Body of pancreas (tissue), 4 donors: Measurements from ENCODE around the gene LRRC32.

Experiments
- POLR2A ChIP-seq, 3 donors: fragments of 450-650 bp; IDR thresholded peaks; one replicate each; pipeline ENCODE4 v1.6.1; 2016; ENCODE audit warnings: antibody characterized with exemption in 3 of 3, mild to moderate bottlenecking in 2 of 3
- TF ChIP-seq, protein P1 (sequence below), 7 experiments: fragments of 450-650 bp in 4 of 7; fragments of 200-600 bp in 3 of 7; sonication (generic) in 3 of 7; IDR thresholded peaks; one replicate each; pipeline ENCODE4 v1.5.1; 2016 to 2019; ENCODE audit warnings: antibody characterized with exemption in 7 of 7

DNA sequence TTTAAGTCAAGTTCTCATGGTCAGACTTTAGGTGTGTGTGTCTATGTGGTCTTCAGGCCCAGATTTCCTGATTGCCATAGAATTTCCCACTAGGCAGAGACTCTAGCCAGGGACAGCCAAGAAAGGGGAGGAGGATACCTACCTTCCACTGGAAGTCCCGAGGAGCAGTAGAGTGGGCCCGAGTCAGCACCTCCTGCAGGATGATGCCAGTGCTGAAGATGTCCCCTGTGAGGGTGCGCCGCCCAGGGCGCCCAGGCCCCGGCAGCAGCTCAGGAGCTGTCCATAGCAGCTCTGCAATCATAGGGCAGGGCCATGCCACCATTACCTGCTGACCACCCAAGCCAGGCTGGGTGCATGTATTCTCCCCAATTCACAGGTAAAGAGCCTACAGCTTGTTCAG, 41.6 kb upstream of the LRRC32 start:
- TF ChIP-seq, protein P1, sequence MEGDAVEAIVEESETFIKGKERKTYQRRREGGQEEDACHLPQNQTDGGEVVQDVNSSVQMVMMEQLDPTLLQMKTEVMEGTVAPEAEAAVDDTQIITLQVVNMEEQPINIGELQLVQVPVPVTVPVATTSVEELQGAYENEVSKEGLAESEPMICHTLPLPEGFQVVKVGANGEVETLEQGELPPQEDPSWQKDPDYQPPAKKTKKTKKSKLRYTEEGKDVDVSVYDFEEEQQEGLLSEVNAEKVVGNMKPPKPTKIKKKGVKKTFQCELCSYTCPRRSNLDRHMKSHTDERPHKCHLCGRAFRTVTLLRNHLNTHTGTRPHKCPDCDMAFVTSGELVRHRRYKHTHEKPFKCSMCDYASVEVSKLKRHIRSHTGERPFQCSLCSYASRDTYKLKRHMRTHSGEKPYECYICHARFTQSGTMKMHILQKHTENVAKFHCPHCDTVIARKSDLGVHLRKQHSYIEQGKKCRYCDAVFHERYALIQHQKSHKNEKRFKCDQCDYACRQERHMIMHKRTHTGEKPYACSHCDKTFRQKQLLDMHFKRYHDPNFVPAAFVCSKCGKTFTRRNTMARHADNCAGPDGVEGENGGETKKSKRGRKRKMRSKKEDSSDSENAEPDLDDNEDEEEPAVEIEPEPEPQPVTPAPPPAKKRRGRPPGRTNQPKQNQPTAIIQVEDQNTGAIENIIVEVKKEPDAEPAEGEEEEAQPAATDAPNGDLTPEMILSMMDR (IDR thresholded peaks at IDR 0.05) = no peak
- TF ChIP-seq POLR2A (IDR thresholded peaks at IDR 0.05) = no peak
